Measurements from ENCODE around the gene UNC5CL. TPM values are rescaled to one million over a fixed set of nuclear protein-coding genes. Genes with fewer than 3 reads are reported as not detected.

The UNC5CL gene
- total RNA-seq, 4 donors from 2014 or later = 1.1 to 1.7 (median 1.7) TPM; not detected in 1

DNA sequence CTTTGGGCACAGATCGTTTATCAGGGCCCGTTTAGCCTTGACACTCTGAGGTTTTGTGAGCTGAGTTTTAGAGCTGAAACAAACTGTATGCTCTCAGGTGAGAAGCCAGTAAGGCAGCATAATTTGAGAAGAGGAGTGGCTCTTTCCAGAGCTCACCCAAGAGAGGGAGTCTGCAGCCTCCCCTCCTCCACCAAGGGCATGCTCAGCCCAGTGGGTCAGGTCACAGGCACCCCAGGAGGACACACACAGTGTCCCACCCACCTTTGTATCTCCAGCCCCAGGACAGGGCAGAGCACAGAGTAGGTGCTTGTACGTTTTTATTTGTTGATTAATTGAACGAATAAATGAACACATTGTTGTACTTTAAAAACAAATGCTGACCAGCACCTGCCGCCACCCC is 6.6 kb upstream of the UNC5CL start:
- TF ChIP-seq, protein P1, sequence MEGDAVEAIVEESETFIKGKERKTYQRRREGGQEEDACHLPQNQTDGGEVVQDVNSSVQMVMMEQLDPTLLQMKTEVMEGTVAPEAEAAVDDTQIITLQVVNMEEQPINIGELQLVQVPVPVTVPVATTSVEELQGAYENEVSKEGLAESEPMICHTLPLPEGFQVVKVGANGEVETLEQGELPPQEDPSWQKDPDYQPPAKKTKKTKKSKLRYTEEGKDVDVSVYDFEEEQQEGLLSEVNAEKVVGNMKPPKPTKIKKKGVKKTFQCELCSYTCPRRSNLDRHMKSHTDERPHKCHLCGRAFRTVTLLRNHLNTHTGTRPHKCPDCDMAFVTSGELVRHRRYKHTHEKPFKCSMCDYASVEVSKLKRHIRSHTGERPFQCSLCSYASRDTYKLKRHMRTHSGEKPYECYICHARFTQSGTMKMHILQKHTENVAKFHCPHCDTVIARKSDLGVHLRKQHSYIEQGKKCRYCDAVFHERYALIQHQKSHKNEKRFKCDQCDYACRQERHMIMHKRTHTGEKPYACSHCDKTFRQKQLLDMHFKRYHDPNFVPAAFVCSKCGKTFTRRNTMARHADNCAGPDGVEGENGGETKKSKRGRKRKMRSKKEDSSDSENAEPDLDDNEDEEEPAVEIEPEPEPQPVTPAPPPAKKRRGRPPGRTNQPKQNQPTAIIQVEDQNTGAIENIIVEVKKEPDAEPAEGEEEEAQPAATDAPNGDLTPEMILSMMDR (IDR thresholded peaks at IDR 0.05; ENCODE audit: low read depth) = no peak

DNA sequence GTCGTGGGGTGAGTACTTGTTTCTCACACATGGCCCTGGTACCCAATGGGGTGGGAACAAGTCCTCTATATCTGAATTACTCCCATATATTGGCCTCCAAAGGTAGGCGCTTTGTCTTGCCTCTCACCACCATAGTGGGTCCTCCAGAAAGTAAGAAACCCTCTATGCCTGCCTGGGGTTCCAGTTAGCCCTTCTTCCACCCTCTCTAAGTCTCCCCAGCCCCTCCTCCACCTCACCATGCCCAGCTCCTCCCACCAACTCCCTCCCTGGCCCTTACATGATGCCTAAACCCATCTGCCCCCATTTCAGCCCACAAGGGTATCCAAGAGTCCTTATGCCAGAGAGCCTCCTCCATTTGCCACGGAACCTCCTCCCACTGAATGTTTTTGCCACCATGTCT is 4.1 kb upstream of the UNC5CL start:
- TF ChIP-seq, protein P1 (IDR thresholded peaks at IDR 0.05; ENCODE audit: low read depth) = no peak

DNA sequence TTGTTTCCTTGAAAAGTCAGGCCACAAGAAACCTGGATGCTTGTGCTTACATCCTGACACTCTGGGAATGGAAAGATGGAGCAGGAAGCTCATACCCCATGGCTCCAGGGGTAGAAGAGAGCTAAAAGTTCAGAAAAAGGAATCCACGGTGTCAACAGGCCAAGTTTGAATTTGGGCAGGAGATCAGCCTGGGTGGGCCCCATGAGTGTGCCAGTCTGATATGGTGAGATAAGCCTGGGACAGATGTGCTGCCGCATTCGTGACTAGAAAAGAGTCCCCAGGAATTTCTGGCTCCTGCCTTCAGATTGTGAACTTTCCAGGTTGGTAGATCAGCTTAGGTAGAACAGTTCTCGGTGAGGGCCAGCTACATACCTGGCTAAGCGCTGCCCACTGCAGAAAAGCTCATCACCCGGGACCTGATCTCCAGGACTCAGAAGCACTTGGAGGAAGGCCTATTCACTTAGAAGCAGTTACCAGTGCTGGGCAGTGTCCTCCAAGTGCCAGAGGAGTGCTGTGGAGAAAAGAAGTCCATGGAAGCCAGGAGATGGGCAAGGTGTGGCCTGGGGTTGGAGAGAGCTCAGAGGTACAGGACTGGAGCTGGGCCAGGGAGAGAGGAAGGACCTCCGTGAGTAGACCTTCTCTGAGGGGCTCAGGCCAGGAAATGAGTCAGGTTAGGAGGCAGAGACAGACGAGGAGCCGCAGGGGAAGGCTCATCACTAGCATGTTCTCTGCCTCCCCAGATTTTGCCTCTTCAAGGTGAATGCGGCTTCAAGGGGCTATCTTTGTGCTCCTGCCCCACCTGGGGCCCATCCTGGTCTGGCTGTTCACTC is 3.4 kb upstream of the UNC5CL start, which contains the start of gene TSPO2:
Gene TSPO2, plus strand, starts transcription at position 242 of the 830 bp plus-strand sequence. Its CDS starts 519 bp downstream, at position 761.
- TF ChIP-seq, protein P1 (IDR thresholded peaks at IDR 0.05; ENCODE audit: low read depth) = no peak

DNA sequence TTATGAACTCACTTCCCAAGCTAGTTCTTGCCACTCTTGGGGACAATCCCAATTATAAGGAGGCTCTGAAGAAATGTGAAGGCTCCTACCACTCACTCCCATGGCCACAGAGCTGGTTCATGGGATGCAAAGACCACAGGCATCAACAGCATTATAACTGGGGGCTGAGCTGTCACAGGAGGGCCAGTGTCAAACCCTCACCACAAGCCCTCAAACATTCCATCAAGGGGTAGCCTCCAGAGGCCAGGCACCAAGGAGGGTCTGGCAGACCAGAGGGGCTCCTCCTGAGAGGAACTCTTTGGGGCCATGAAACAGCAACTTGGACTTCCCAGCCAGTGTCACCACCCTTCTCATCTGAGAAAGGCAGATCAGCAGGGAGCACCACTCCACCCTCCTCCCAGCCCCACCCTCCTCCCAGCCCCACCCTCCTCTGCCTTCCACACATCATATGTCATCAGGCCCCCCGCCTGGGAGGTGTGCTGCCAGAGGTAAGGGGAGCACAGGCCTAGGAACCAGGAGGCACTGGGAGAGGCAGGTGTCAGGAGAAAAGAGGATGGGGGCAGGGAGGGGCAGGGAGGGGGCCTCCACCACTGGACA is 2.0 kb upstream of the UNC5CL start:
- TF ChIP-seq, protein P1 (IDR thresholded peaks at IDR 0.05; ENCODE audit: low read depth) = no peak

DNA sequence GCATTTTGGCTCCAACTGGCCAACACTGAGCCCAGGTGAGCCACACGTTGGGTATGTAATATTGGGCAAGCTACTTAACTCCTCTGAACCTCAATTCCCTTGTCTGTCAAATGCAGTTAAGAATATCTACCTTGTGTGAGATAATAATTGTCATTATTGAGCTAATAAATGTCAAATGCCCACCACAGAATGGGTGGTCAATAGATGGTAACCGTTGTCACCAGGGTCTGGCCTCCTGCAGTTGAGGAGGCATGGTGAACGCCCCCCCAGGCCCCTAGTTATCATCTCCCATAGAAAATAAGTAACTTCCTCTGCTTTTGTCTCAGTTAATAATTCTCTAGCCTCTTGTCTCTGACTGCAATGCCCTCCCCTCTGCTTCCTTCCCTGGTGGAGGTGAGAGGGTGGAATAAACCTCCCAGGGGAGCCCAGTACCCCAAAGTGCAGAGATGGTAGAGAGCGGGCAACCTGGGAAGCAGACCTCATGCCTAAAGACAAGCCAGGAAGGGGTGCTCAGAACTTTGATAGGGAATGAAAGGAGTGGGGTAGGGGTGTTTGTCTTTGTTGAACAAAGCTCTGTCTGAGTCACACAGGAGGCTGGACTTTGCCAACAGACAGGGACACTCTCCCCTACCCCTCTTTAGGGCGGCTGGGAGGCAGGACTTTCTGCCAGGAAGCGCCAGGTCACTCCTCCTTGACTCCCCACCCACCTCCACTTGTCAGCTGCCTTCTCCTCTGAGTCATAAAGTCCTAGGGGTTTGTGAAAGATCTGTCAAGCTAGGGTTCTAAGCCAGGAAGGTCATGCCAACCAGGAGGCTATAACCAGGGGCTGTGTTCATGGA is 1.3 kb upstream of the UNC5CL start:
- TF ChIP-seq, protein P1 (IDR thresholded peaks at IDR 0.05; ENCODE audit: low read depth) = no peak

DNA sequence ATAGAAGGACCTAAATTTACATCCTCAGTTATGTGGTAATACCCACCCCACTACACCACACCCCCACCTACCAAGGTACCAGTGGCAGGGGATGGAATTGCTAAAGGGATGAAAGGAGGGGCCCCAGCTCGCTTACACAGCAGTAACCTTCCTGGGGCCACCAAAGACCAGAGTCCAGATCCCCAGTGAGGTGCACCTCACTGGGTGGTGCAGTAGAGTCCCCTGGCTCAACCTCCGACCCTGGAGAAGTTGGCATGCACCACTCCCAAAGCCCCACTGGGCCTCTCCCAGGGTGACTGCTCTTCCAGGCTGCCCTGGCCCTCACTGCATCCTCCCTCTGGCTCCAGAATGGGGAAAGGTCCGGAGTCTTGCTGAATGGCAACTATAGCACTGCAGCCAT is 816 bp downstream of the UNC5CL start:
- TF ChIP-seq, protein P1 (IDR thresholded peaks at IDR 0.05; ENCODE audit: low read depth) = no peak
